ENCODE measurements around the gene RSRC1.
"Not testable (repeated sequence)": the region's sequence is repeated elsewhere in the genome, so short reads cannot be mapped to it uniquely, and the experiment has no call there.

The RSRC1 gene

DNA sequence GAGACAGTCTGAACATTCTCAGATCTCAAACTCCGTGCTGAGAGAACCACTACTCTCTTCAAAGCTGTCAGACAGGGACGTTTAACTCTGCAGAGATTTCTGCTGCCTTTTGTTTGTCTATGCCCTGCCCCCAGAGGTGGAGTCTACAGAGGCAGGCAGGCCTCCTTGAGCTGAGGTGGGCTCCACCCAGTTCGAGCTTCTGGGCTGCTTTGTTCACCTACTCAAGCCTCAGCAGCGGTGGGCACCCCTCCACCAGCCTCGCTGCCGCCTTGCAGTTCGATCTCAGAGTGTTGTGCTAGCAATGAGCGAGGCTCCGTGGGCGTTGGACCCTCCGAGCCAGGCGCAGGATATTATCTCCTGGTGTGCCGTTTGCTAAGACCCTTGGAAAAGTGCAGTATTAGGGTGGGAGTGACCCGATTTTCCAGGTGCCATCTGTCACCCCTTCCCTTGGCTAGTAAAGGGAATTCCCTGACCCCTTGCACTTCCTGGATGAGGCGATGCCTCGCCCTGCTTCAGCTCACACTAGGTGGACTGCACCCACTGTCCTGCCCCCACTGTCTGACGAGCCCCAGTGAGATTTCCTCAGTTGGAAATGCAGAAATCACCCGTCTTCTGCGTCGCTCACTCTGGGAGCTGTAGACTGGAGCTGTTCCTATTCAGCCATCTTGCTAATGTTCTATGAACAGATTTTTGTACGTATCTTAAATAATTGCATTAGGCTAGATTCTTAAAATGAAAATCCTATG lies 220.0 kb downstream of the RSRC1 start:
- DNase-seq (ENCODE audit: low spot score) = not testable (repeated sequence)

DNA sequence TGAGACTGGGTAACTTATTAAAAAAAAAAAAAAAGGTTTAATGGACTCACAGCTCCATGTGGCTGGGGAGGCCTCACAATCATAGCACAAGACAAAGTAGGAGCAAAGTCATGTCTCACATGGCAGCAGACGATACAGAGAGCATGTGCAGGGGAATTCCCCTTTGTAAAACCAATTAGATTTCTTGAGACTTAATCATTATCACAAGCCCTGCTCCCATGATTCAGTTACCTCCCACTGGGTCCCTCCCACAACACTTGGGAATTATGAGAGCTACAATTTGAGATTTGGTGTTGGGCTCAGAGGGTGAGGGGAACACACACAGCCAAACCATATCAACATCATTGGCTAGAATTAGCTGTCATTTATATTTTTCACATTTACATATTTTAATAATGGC lies 221.0 kb downstream of the RSRC1 start:
- no peak for DNase-seq (ENCODE audit: low spot score)

- DNase-seq (ENCODE audit: low spot score) = no peak
Measured at GRCh38 chr3:158333736-158334135, 223.8 kb downstream of the RSRC1 start.

GRCh38 chr3:158337110-158337509 lies 227.2 kb downstream of the RSRC1 start:
- no peak for DNase-seq (ENCODE audit: low spot score)

DNA sequence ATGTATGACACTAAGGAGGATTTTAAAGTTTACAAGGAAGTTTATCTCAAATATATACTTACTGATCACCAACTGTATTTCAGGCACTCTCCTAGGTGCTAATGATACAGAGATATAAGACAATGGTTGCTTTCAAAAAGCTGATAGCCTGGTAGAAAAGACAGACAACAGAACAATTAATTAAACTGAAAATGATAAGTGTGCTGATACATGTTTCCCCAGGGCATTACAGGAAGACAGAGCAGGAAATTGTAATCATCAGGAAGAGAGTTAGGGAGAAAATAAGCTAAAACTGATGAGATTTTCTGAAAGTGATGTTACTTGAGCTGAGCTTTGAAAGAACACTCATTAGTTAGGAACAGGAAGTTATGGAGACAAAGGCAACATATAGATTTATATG lies 229.7 kb downstream of the RSRC1 start:
- peak; percentile 30 for DNase-seq (ENCODE audit: low spot score)

GRCh38 chr3:158340951-158341350 lies 231.1 kb downstream of the RSRC1 start:
- not testable (repeated sequence) for DNase-seq (ENCODE audit: low spot score)

DNA sequence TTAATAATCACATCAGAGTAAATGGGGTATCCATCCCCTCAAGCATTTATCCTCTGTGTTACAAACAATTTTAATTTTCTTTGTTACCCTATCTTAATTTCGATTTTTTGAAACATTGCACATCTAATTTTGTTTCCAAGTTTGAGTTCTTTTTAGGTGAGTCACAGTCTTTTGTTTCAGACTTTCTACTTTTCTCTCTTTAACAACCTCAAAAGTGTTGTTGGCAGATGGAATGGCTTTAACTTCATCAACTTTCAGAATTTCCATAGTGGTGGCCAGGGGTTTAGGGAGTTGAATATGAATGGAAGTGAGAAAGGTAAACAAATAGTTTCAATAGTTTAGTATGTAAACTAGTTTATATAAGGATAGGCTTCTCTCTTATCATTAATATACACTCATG lies 238.1 kb downstream of the RSRC1 start:
- no peak for DNase-seq (ENCODE audit: low spot score)

DNA sequence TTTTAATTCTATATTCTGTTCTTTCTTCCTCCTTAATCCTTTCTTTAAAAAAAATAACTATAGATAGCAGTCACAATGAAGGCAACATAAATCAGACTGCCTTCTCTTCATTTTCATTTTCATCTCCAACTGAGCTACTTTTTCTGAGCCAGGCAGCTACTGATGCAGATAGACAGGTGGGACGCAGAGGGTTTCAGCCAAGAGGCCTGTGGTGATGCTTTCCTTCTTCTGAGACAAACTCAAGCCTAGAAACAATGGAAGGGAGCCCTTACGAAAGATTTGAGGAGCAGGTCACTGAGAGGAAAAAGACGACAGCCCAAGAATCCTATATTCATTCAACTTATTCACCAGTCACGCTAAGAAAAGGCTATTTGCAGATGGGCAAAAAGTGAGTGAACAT lies 241.1 kb downstream of the RSRC1 start:
- DNase-seq (ENCODE audit: low spot score) = no peak

- DNase-seq (ENCODE audit: low spot score) = no peak
Measured at GRCh38 chr3:158352551-158352950, 242.7 kb downstream of the RSRC1 start.

- no peak for DNase-seq (ENCODE audit: low spot score)
Measured at GRCh38 chr3:158354713-158355112, 244.8 kb downstream of the RSRC1 start.

DNA sequence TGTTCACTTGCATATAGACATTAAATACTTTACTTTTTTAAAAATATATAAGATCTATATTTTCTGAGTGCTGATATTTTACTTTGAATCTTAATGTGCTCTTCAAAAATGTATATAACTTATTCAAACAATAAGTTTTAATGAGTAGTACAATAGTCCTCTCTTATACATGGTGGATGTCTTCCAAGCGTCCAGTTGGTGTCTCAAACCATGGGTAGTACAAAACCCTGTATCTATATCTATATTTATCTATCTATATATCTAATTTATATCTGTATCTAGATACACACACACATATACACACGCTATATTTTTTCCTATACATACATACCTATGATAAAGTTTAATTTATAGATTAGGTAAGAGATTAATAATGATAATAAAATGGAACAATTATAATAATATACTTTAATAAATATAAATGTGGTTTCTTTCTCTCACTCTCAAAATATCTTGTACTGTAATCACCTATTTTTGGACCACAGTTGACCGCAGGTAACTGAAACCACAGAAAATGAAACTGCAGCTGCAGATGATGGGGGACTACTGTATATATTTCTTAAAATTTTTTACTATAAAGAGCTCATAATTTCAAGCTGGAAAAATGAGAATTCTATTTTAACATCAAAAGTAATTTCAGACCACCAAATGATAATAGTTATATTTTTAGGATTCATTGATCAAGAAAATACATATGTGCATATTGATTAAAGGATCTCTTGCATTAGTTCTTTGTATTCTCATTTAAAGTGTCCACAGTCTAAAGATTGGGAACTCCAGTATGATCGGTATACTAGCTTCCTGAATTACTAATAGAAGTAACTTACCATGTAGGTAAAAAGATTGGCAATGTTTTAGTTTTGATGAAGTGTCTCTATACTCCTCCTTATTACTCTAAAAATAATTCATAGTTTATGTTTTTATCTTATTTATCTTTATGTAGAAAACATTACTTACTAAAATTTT lies 246.0 kb downstream of the RSRC1 start:
- DNase-seq (ENCODE audit: low spot score) = no peak

DNA sequence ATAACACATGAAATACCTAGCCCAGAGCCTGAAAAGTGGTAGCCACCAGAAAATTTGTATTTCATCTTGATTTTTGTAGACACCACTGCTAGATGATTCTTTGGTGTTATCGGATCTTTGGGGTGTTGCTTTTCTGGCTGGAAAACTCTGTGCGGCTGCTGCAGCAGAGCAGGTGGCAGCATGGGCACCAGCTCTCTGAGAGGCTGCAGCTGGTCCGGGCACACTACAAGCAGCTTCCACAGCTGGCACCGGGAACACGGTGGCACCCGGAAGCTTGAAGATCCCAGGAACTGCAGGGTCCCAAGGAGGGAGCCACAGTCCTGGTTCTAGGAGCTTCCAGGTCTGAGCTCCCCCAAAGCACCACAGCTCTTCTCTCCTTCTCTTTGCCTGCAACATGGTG lies 249.4 kb downstream of the RSRC1 start:
- DNase-seq (ENCODE audit: low spot score) = no peak

DNA sequence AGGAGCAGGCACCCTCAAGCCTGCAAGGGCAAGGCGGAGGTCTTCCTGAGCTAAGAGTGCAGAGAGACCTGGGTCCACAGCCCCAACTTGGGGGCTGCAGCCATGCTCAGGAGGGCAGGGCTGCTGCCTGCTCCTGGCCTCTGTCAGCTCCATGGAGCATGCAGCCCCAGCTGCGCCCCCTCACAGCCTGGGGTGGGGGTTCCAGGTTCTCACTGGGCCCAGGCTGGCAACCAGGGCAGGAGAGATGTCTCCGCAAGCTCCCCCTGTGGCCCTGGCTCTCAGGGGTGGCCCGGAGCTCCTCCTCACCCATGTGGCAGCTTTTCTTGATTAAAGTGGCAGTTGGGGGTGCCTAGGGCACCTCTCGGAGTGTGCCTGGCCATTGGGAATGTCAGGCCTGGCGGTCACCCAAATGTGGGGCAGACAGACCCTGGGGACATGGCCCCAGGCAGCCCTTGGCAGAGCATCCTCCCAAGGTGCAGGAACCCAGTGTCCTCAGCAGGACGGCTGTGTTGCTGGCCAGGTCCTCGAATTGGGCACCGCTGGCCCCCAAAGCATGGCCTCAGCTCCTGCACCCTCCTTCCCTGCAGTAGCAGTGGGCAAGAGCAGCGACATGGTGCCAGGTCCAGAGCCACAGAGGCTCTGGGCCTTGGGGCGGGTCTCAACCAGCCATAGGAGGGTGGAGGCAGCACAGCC lies 251.0 kb downstream of the RSRC1 start:
- DNase-seq (ENCODE audit: low spot score) = no peak

GRCh38 chr3:158368271-158368670 lies 258.4 kb downstream of the RSRC1 start:
- no peak for DNase-seq (ENCODE audit: low spot score)

- DNase-seq (ENCODE audit: low spot score) = no peak
Measured at GRCh38 chr3:158369279-158369678, 259.4 kb downstream of the RSRC1 start.

- no peak for DNase-seq (ENCODE audit: low spot score)
Measured at GRCh38 chr3:158379517-158379916, 269.6 kb downstream of the RSRC1 start.

- DNase-seq (ENCODE audit: low spot score) = no peak
Measured at GRCh38 chr3:158381262-158381868, 271.5 kb downstream of the RSRC1 start.

DNA sequence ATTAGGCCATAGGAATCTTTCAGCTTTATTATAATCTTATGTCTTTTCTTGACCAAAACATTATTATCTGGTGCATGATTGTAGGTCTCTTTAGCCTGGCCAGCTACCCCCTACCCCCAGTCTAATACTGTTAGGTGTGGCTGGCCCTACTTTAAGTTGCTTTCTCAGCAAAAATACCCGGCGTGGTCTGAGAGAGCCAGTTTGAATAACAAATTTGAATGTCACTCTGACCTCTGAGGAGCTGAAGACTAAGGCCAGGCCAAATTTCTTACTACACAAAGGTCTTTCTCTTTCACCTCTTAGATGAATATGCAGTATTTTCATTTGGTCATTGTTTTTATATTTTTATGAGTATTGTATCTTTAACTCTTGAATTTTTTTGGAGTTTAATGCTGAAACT lies 272.6 kb downstream of the RSRC1 start:
- no peak for DNase-seq (ENCODE audit: low spot score)

- no peak for DNase-seq (ENCODE audit: low spot score)
Measured at GRCh38 chr3:158384019-158384418, 274.1 kb downstream of the RSRC1 start.

GRCh38 chr3:158395421-158395820 lies 285.5 kb downstream of the RSRC1 start:
- no peak for DNase-seq (ENCODE audit: low spot score)

DNA sequence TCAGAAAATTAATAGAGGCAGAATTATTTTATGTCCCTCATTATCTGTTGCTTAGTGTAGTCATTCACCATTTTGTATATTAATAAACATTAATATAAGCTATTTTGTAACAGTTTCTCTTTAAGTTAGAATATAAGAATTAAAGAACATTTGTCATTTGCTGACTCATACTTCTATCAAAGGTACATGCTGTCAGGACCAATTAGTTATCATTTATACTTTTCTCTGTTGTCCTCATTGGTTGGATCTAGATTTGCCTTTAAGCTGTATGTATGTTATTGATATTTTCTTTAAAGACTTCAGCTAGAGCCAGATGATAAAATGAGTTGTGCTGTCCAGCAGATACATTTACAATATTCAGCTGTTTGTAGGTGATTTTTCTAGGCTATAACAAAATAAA lies 292.7 kb downstream of the RSRC1 start:
- no peak for DNase-seq (ENCODE audit: low spot score)

DNA sequence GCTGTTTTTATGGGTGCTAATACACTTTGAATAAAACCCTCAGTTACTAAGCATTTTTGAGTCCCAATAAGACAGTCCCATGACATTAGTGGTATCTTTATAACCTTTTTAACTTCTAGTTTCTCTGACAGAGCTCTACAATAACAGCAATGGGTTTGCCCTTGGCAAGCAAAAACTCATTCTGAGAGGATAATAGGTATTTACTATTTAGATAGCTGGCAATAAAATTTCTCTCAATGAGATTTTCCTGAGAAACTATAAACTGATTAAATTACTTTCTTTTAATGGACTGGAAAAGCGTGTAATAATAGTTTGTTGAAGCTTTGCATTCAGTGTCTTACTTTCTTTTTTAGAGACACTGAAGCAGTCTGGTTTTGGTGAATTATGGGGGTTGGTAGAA lies 293.1 kb downstream of the RSRC1 start:
- DNase-seq (ENCODE audit: low spot score) = no peak
